ENCODE data around the gene KCTD14.
"Not testable (repeated sequence)": the region's sequence is repeated elsewhere in the genome, so short reads cannot be mapped to it uniquely, and the experiment has no call there.

KCTD14 gene

DNA sequence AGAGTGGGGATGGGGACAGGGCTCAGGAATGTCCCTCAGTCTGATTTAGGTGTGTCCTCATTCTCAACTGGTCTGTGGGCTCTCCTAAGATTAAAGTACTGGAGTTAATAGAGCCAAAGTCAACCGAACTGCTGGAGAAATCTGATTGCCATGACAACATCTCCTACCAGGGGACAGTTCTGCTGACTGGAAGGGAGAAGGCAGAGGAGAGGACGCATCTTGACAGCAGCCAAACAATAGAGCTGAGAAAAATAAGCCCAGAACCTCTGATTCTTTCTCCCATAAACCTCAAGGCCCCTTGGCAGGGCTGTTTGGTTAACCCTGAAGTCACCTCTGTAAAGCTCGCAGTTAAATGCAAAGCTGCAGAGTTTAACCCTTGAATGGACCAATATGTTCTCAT, 2.8 kb downstream of the KCTD14 start:
- DNase-seq, result no peak

DNA sequence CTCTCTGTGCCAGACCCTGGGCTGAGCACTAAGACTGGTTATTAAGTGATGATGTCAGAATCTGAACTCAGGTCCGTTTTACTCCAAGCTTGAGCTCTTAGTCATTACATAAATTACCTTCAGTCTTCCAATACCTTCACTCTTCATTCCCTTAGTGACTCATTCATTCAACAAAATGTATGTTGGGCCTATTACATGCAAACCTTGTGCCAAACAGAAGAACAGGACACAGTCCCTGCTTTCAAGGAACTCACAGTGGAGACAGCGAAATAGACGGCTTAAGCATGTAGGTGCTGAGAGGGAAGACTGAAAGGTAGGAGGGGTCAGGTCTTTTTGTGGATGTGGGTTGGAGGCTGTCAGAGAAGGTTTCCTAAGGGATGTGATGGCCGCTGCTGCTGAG, 3.3 kb downstream of the KCTD14 start:
- DNase-seq, result no peak

DNA sequence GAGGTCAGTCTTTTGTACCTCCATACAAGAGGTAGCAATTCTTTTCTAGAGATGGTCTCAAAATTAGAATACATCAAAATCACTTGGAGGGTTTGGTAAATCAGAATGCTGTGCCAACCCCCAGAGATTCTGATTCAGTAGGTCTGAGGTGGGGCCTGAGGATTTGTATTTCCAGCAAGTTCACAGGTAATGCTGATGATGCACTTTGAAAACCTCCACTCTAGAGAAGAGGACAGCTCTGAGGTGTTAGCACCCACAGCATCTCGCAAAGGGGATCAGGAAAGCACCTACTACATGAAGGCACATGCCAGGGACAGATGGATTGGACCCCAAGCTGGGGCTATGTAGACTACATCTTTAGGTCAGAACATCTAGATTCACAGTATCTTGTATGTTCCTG, 7.2 kb downstream of the KCTD14 start:
- no peak for DNase-seq

DNA sequence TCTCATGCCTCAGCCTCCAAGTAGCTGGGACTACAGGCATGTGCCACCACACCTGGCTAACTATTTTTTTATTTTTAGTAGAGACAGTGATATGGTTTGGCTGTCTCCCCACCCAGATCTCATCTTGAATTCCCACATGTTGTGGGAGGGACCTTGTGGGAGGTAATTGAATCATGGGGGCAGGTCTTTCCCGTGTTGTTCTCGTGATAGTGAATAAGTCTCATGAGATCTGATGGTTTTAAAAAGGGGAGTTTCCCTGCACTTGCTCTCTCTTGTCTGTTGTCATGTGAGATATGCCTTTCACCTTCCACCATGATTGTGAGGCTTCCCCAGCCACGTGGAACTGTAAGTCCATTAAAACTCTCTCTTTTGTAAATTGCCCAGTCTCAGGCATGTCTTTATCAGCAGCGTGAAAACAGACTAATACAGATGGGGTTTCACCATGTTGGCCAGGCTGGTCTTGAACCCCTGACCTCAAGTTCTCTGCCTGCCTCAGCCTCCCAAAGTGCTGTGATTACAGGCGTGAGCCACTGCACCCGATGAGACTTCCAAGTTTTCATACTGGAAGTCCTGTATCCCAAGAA, 8.0 kb downstream of the KCTD14 start:
- DNase-seq, result not testable (repeated sequence)

DNA sequence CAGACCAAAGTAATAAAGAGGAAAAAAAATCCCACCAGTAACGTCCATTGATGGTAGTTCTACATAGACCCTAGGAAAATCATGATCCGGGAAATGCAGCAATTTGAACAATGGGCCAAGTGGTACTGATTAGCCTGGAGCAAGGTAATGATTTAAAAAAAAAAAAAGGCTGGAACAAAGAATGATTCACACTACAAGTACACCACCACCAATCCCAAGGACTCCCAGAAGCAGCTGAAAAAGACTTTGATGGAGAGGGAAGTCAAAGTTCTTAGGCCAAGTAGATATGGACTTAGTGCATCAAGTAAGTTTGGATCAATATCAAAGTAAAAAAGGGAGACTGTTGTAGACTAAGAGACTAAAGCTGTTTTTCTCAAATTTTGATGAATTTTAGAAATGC, 11.8 kb downstream of the KCTD14 start:
- DNase-seq, result no peak

DNA sequence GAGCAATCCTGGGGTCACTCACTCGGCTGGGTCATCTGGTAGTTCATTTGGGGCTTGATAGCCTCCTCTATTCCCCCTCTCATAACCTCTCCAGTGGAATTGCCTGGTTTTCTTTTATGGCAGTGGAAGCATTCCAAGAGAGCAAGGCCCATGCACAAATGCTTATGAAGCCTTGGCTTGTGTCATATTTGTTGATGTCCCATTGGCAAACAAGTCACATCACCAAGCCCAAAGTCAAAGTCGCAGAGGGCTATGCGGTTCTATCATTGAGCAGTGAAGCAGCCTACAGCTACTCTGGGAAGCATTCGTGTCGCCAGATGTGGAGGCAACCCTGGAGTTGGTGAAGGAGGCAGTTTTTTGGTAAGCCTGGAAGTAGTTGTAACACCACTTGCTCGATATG, 12.3 kb downstream of the KCTD14 start:
- no peak for DNase-seq

DNA sequence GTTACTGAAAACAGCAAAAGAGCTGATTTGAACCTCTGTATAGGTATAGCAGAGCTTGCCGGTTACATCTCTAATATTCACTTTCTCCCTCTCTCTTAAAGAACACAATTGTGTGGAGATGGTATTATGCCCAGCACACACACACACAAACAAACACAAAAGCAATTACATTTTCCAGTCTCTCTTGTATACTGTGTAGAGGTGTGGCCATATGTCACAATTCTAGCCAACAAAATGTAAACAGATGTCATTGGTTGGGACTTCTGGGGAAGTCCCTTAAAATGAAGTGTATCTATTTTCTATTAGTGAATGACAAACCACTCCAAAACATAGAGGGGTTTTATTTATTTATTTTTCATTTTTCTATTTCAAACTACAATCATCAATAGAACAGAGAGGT, 12.8 kb downstream of the KCTD14 start:
- no peak for DNase-seq

DNA sequence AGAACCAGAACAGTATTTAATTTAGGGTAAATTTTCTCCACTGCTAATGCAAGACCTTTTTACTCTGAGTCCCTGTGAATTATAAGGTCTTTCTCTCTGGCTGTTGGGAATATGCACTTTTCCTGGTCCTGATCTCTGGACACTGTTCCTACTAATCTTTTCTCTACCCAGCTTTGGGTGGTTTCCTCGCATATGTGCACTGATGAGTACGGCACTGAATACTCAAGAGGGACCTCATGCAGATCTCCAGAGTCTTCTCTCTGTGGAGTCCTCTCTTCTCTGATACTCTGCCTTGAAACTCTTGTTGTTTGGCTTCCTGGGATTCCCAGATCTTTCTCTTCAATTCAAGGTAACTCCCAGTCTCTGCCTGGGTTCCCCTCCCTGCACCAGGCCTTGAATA, 14.0 kb downstream of the KCTD14 start:
- no peak for DNase-seq

DNA sequence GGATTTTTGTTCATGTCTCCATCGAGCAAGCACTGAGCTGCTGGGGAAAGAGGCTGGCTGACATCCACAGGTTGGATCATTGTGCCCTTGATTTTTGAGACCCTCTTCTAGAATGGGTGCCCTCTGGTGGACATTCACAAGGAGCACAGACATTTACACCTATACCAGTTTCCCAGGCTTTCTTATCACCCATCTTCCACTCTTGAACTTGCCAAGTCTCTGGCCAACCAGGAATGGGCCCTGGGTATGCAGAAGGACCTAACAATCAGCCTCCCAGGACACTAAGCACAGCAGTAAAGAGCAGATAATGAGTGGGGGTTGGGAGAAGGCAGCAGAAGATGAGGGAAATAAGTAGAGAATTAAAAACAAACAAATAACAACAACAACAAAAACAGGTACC, 22.9 kb downstream of the KCTD14 start:
- peak; percentile 19 for DNase-seq

DNA sequence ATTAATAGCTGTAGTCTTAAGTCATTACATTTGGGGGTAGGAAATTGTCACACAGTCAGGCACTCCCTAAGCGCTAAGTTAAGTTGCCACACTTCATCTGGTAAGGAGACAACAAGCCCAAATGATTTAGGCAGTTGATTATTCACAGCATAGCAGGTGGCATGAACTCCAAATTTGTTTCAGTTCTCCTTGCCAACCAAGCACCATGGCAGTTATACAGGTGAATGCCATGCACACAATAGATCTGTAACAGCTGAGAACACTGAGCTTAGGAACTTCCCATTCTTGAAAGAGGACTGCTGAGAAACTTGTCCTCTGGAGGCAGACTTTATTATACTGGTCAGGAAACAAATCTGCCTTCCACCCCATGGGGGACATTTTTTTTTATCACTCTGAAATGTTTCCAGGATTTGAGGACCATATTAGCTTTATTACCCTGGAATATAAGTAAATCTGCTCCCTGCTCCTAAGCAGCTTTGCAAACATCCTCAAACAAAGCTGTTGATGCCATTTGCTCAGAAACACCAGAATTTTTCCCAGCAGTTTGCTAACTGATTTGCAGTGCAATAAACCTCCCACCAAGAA, 23.5 kb downstream of the KCTD14 start:
- DNase-seq, result no peak

DNA sequence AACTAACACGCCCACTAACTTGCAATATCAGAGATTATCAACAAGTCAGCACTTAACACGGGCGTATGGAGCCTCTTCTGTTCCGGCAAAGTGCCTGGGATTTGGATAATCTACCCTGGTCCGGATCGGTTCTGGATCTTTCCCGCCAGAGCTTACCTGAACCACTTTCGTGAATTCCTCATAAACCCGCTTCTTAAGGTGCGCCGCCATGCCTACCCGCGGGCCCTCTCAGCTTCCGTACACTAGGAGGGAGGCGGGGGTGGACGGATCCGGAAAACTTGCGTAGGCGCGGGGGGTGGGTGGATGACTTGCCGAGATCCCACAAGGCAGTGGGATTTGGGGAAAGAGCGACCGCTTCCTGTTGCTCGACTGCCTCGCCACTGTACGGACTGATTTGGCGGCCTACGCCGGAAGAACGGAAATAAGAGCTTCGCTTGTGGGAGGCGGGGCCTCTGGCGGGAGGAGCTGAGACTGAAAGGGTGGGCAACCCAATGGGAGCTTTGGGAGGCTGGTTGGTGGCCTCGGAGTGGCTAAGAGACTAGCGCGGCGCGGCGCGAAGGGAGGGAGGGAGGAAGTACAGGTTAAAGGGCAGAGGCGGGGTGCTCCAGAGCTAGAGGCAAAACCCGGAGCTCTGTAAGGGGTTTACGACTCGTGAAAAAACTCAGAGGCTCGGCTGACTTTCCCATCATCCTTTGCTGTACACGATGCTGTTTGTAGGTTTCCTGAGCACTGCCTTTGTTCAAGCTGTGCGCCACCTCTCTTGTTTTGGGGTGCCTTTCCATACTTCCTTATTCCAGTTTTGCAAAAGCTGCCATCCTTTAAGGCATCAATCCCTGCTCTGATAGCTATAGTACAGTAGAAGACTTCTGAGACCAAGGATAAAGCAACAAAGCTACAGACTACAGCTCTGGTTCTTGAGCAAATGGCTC, 28.4 kb downstream of the KCTD14 start, which contains the start of gene INTS4:
INTS4 (minus strand) TSS at position 235 of the 929 bp plus-strand sequence; CDS start at position 210, 25 bp downstream.
- peak; percentile 97 for DNase-seq

DNA sequence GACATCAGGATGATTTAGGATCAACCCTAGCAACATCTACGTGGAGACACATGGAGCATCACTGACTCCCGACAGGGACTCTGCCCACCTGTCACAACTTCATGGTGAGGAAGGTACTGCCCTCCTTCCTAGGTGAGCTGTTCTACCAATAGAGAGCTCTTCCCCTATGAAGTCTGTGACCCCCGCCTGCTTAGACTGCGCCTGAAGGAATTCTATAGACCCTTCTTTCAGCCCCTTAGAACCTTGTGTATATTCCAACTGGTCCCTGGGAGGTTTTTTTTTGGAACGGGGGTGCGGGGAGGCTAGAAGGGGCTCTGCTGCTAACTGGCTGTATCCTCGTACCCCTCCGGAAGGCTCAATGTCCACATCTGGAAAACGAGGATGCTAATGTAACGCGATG, 29.2 kb downstream of the KCTD14 start:
- DNase-seq, result no peak

DNA sequence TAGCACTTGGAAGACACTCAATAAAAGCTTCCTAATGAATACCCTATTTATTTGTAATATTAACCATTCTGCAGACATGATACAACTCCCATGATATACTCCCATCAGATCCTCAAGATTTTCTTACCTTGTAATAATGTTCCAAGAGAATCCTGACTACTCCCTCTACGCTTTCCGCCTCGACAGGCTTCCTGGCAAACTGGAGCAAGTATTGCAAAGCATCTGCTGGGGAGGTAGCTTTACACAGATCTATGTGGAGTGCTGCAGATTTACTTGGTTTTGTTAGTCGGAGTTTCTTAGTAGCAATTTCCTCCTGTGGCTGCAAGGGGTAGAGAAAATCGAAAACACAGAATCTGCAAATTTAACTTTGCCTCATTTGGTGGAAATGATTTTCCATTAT, 32.1 kb downstream of the KCTD14 start:
- no peak for DNase-seq

DNA sequence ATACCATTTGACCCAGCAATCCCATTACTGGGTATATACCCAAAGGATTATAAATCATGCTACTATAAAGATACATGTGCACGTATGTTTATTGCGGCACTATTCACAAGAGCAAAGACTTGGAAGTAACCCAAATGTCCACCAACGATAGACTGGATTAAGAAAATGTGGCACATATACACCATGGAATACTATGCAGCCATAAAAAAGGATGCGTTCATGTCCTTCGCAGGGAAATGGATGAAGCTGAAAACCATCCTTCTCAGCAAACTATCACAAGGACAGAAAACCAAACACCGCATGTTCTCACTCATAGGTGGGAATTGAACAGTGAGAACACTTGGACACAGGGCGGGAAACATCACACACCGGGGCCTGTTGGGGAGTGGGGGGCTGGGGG, 36.6 kb downstream of the KCTD14 start:
- DNase-seq, result not testable (repeated sequence)

DNA sequence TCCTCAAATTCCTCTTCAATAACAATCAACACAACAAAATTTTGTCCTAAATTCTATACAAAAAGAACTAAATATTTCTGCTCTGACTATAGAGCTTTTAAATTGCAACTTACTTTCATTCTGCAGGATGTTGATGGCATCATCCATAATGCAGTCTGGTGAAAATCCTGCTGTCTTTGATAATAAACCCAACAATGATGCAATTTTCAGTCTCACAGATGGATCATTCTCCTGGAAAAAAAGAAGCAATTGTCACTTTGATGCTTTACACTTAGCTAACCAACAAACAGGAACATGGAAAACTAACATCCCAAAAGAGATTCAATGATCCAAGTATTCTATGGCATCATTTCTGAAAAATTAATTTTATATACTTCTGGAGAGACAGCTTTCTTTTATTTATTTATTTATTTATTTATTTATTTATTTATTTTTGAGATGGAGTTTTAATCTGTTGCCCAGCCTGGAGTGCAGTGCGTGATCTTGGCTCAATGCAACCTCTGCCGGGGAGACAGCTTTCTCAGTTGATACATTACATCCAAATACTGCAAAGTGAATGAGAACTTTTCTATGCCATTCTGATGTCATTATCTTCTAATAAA, 41.6 kb downstream of the KCTD14 start:
- no peak for DNase-seq

DNA sequence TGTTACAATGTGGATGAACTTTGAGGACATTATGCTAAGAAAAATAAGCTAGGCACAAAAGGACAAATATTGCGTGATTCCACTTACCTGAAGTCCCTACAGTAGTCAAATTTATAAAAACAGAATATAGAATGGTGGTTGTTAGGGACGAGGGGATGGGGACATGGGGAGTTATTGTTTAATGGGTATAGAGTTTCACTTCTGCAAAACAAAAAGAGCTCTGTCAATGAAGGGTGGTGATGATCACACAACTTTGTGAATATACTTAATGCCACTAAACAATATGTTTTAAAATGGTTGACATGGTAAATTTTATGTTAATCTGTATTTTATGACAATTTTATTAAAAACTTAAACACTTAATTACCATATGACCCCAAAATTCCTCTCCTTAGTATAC, 54.7 kb downstream of the KCTD14 start:
- DNase-seq, result no peak

DNA sequence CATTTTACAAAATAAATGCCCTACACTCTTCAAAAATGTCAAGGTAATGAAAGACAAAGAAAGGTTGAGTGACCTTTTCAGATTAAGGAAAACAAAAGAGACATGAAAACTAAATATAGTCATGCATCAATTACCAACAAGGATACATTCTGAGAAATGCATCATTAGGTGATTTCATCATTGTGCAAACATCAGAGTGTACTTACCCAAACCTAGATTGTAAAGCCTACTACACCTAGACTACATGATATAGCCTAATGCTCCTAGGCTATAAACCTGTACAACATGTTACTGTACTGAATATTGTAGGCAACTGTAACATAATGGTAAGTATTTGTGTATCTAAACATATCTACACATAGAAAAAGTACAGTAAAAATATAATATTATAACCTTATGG, 55.3 kb downstream of the KCTD14 start:
- DNase-seq, result no peak

DNA sequence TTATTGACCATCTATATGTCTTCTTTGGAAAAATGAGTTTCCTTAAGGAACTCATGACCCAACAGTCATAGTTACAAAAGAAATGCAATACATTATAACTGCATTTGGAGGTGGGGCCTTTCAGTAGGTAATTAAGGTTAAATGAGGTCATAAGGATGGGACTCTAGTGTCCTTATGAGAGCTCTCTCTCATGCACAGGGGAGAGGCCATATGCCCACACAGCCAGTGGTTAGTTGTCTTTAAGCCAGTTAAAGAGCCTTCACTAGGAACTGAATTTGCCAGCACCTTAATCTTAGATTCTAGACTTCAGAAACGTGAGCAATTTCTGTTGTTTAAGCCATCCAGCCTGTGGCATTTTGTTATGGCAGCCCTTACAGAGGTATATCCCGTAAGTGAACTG, 56.0 kb downstream of the KCTD14 start:
- no peak for DNase-seq

DNA sequence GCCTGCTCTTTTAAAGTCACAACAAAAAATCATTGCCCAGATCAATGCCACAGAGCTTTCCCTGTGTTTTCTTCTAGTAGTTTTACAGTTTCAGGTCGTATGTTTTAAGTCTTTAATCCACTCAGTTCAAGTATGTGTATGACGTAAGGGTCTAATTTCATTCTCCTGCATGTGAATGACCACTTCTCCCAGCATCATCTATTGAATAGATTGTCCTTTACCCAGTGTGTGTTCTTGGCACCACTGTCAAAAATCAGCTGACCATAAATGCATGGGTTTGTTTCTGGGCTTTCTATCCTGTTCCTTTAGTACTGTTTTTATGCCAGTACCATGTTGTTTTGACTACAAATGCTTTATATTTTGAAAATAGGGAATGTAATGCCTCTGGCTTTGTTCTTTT, 56.7 kb downstream of the KCTD14 start:
- DNase-seq, result no peak
